H9 (cell line): Measurements from ENCODE around the gene CCDC60. TPM values are rescaled to one million over a fixed set of nuclear protein-coding genes. Genes with fewer than 3 reads are reported as not detected.

ENCODE experiments used
- DNase-seq: peaks from one replicate; pipeline ENCODE4 v3.0.0-alpha.2; 2017
- H2AFZ ChIP-seq: one replicate; pipeline ENCODE4 v1.6.1; 2013; ENCODE audit warnings: mild to moderate bottlenecking, low read length, control low read depth, moderate library complexity
- H2AK5ac ChIP-seq: 2 replicates; pipeline ENCODE4 v1.6.1; 2013; ENCODE audit warnings: low read length, control low read depth, mixed read lengths; ENCODE audit not compliant: insufficient read length
- H2BK120ac ChIP-seq: one replicate; pipeline ENCODE4 v1.6.1; 2013; ENCODE audit warnings: low read depth, mild to moderate bottlenecking, low read length, control low read depth, inconsistent platforms; ENCODE audit not compliant: poor library complexity, severe bottlenecking
- H2BK12ac ChIP-seq: 2 replicates; pipeline ENCODE4 v1.6.1; 2013; ENCODE audit warnings: low read length, control low read depth, mixed read lengths, low read depth; ENCODE audit not compliant: insufficient read length
- H2BK15ac ChIP-seq: 2 replicates; pipeline ENCODE4 v1.6.1; 2013; ENCODE audit warnings: low read depth, low read length, control low read depth
- H2BK20ac ChIP-seq: one replicate; pipeline ENCODE4 v1.6.1; 2013; ENCODE audit warnings: low read depth, mild to moderate bottlenecking, low read length, control low read depth, inconsistent platforms; ENCODE audit not compliant: poor library complexity, severe bottlenecking
- H2BK5ac ChIP-seq: 2 replicates; pipeline ENCODE4 v1.6.1; 2013; ENCODE audit warnings: low read length, control low read depth, mixed read lengths; ENCODE audit not compliant: insufficient read length
- H3K14ac ChIP-seq: 2 replicates; pipeline ENCODE4 v1.6.1; 2013; ENCODE audit warnings: low read length, control low read depth; ENCODE audit not compliant: insufficient read depth
- H3K18ac ChIP-seq: 2 replicates; pipeline ENCODE4 v1.6.1; 2013; ENCODE audit warnings: low read depth, mild to moderate bottlenecking, mixed read lengths, low read length, control low read depth; ENCODE audit not compliant: insufficient read length
- H3K23ac ChIP-seq: 2 replicates; pipeline ENCODE4 v1.6.1; 2013; ENCODE audit warnings: low read length, control low read depth, mixed read lengths, low read depth; ENCODE audit not compliant: insufficient read length
- H3K23me2 ChIP-seq: 2 replicates; pipeline ENCODE4 v1.6.1; 2013; ENCODE audit warnings: low read depth, mild to moderate bottlenecking, mixed read lengths, low read length, control low read depth; ENCODE audit not compliant: insufficient read length, poor library complexity, severe bottlenecking
- H3K27ac ChIP-seq: 2 replicates; pipeline ENCODE4 v1.5.1; 2013; ENCODE audit warnings: low read length, control low read depth, mixed read lengths, low read depth; ENCODE audit not compliant: insufficient read length
- H3K27me3 ChIP-seq: 2 replicates; pipeline ENCODE4 v1.6.1; 2013; ENCODE audit warnings: low read length, control low read depth, inconsistent platforms; ENCODE audit not compliant: insufficient read depth
- H3K4ac ChIP-seq: 2 replicates; pipeline ENCODE4 v1.6.1; 2013; ENCODE audit warnings: low read depth, mild to moderate bottlenecking, control low read depth, inconsistent platforms, low read length, moderate library complexity
- H3K4me1 ChIP-seq: 2 replicates; pipeline ENCODE4 v1.6.1; 2013; ENCODE audit warnings: low read length, control low read depth, inconsistent platforms; ENCODE audit not compliant: insufficient read depth
- H3K4me2 ChIP-seq: 2 replicates; pipeline ENCODE4 v1.6.1; 2013; ENCODE audit warnings: low read length, control low read depth, mixed read lengths; ENCODE audit not compliant: insufficient read length, insufficient read depth
- H3K56ac ChIP-seq: 2 replicates; pipeline ENCODE4 v1.6.1; 2013; ENCODE audit warnings: low read depth, mild to moderate bottlenecking, mixed read lengths, low read length, control low read depth; ENCODE audit not compliant: insufficient read length
- H3K79me1 ChIP-seq: 2 replicates; pipeline ENCODE4 v1.6.1; 2013; ENCODE audit warnings: low read depth, mild to moderate bottlenecking, moderate library complexity, low read length, control low read depth, inconsistent platforms; ENCODE audit not compliant: insufficient read depth, poor library complexity, severe bottlenecking
- H3K79me2 ChIP-seq: 2 replicates; pipeline ENCODE4 v1.6.1; 2013; ENCODE audit warnings: low read length, control low read depth, inconsistent platforms; ENCODE audit not compliant: insufficient read depth
- H3K9ac ChIP-seq: 2 replicates; pipeline ENCODE4 v1.6.1; 2013; ENCODE audit warnings: low read length, control low read depth, mixed read lengths; ENCODE audit not compliant: insufficient read length; ENCODE audit errors: extremely low read depth
- H3K9me3 ChIP-seq: one replicate; pipeline ENCODE4 v1.6.1; 2013; ENCODE audit warnings: low read depth, low read length, inconsistent platforms; ENCODE audit not compliant: control insufficient read depth
- H3T11ph ChIP-seq: one replicate; pipeline ENCODE4 v1.6.1; 2013; ENCODE audit warnings: mild to moderate bottlenecking, low read length, control low read depth, inconsistent platforms
- H4K20me1 ChIP-seq: one replicate; pipeline ENCODE4 v1.6.1; 2013; ENCODE audit not compliant: control insufficient read depth, insufficient read length, insufficient read depth
- H4K5ac ChIP-seq: 2 replicates; pipeline ENCODE4 v1.6.1; 2013; ENCODE audit warnings: low read depth, mild to moderate bottlenecking, mixed read lengths, low read length, control low read depth; ENCODE audit not compliant: insufficient read length
- H4K8ac ChIP-seq: replicated peaks from 2 replicates; pipeline ENCODE4 v1.6.1; 2013; ENCODE audit warnings: low read length, control low read depth, mixed read lengths, low read depth; ENCODE audit not compliant: insufficient read length
- H4K91ac ChIP-seq: 2 replicates; pipeline ENCODE4 v1.6.1; 2013; ENCODE audit warnings: low read depth, mild to moderate bottlenecking, moderate library complexity, mixed read lengths, low read length, control low read depth; ENCODE audit not compliant: insufficient read length
- H3K27ac Mint-ChIP-seq, 3 experiments: 2 replicates in 2 of 3; 3 replicates in 1 of 3; pipeline ENCODE4 v1.8.0; 2020 to 2021; ENCODE audit warnings: mixed read lengths in 3 of 3, mild to moderate bottlenecking in 1 of 3, moderate library complexity in 1 of 3
- H3K27me3 Mint-ChIP-seq: 2 replicates; pipeline ENCODE4 v1.8.0; 2021; ENCODE audit warnings: low read depth, mild to moderate bottlenecking, moderate library complexity, mixed read lengths
- H3K36me3 Mint-ChIP-seq, 3 experiments: 2 replicates in 2 of 3; 3 replicates in 1 of 3; pipeline ENCODE4 v1.8.0; 2020 to 2021; ENCODE audit warnings: low read depth in 3 of 3, mixed read lengths in 3 of 3; ENCODE audit not compliant: insufficient read depth in 1 of 3
- H3K4me1 Mint-ChIP-seq, 2 experiments: 2 replicates each; pipeline ENCODE4 v1.8.0; 2020; ENCODE audit warnings: mixed read lengths in 2 of 2
- H3K4me3 Mint-ChIP-seq, 2 experiments: 2 replicates in 1 of 2; 3 replicates in 1 of 2; pipeline ENCODE4 v1.8.0; 2020 to 2021; ENCODE audit warnings: mild to moderate bottlenecking in 2 of 2, mixed read lengths in 2 of 2, moderate library complexity in 1 of 2
- H3K9me3 Mint-ChIP-seq, 2 experiments: 2 replicates in 1 of 2; 3 replicates in 1 of 2; pipeline ENCODE4 v1.8.0; 2020; ENCODE audit warnings: mild to moderate bottlenecking in 2 of 2, mixed read lengths in 2 of 2, moderate library complexity in 1 of 2
- WGBS: extraction: QIAGEN DNeasy Blood & Tissue Kit; methylation state at CpG from one replicate; pipeline ENCODE4 v1.1.7; 2013; ENCODE audit warnings: missing lambda C conversion rate, low lambda C conversion rate, mixed read lengths; ENCODE audit not compliant: insufficient read length; ENCODE audit errors: extremely low coverage; 5-methylcytosine and 5-hydroxymethylcytosine counted together
- total RNA-seq: library from RNA; stranded (reverse); gene quantifications from 2 replicates; pipeline ENCODE4 v1.2.1, GENCODE V29; 2021
- TF ChIP-seq, protein P1 (sequence below): fragments of 200-600 bp; sonication (generic); conservative IDR thresholded peaks from 3 replicates; pipeline ENCODE4 v1.8.0; 2021; ENCODE audit warnings: antibody characterized with exemption, mild to moderate bottlenecking

The CCDC60 gene
- total RNA-seq, 1 experiment from 2014 or later = 0.44 TPM

DNA sequence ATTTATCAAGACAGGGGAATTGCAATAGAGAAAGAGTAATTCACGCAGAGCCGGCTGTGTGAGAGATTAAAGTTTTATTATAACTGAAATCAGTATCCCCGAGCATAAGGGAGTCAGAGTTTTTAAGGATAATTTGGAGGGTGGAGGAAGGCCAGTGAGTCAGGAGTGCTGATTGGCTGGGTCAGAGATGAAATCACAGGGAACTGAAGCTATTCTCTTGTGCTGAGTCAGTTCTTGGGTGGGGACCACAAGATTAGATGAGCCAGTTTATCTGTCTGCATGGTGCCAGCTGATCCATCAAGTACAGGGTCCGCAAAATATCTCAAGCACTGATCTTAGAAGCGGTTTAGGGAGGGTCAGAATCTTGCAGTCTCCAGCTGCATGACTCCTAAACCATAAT, 96.6 kb downstream of the CCDC60 start:
- H4K5ac ChIP-seq = no peak overlapping the region
- WGBS = no CpG with 5 or more reads among the region's 5 CpGs
- H2BK15ac ChIP-seq = no peak overlapping the region
- DNase-seq = no peak
- TF ChIP-seq, protein P1, sequence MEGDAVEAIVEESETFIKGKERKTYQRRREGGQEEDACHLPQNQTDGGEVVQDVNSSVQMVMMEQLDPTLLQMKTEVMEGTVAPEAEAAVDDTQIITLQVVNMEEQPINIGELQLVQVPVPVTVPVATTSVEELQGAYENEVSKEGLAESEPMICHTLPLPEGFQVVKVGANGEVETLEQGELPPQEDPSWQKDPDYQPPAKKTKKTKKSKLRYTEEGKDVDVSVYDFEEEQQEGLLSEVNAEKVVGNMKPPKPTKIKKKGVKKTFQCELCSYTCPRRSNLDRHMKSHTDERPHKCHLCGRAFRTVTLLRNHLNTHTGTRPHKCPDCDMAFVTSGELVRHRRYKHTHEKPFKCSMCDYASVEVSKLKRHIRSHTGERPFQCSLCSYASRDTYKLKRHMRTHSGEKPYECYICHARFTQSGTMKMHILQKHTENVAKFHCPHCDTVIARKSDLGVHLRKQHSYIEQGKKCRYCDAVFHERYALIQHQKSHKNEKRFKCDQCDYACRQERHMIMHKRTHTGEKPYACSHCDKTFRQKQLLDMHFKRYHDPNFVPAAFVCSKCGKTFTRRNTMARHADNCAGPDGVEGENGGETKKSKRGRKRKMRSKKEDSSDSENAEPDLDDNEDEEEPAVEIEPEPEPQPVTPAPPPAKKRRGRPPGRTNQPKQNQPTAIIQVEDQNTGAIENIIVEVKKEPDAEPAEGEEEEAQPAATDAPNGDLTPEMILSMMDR = no peak
- H2AK5ac ChIP-seq = no peak overlapping the region
- Mint-ChIP-seq H3K27me3 (peaks cover 14% of the 10 kb centered on the region), H3K36me3 (0 out of 7 replicates have a peak, but pooled peaks cover 0 to 5% (median 0%) of the 10 kb centered on the region in 3 experiments), H3K4me3 (no peak overlapping the region), H3K4me1 (peaks cover 11 to 18% of the 10 kb centered on the region in 2 experiments), H3K27ac (no peak overlapping the region), H3K9me3 (peaks cover 0 to 6% of the 10 kb centered on the region in 2 experiments; a peak in 4 of 5 replicates)
- no peaks in the 10 kb centered on the region for H3K27me3 ChIP-seq
- H2BK120ac ChIP-seq = no peak overlapping the region
- H3K79me2 ChIP-seq = no peaks in the 10 kb centered on the region
- no peak overlapping the region for H3T11ph ChIP-seq
- no peak overlapping the region for H3K4ac ChIP-seq
- H3K23ac ChIP-seq = no peak overlapping the region
- no peak overlapping the region for H2BK5ac ChIP-seq
- H4K8ac ChIP-seq = no peak overlapping the region
- H2BK12ac ChIP-seq = no peak overlapping the region
- no peaks in the 10 kb centered on the region for H3K4me1 ChIP-seq
- H3K4me2 ChIP-seq = no peak overlapping the region
- no peak overlapping the region for H3K18ac ChIP-seq
- H3K56ac ChIP-seq = no peak overlapping the region
- H3K9me3 ChIP-seq = no peaks in the 10 kb centered on the region
- no peak overlapping the region for H3K14ac ChIP-seq
- no peak overlapping the region for H4K91ac ChIP-seq
- H2BK20ac ChIP-seq = no peak overlapping the region
- no peaks in the 10 kb centered on the region for H3K79me1 ChIP-seq
- no peak overlapping the region for H3K27ac ChIP-seq
- no peaks in the 10 kb centered on the region for H4K20me1 ChIP-seq
- H2AFZ ChIP-seq = no peak overlapping the region
- no peaks in the 10 kb centered on the region for H3K23me2 ChIP-seq
- H3K9ac ChIP-seq = no peak overlapping the region
